ENCODE results near the gene DIRAS3.

The DIRAS3 gene

DNA sequence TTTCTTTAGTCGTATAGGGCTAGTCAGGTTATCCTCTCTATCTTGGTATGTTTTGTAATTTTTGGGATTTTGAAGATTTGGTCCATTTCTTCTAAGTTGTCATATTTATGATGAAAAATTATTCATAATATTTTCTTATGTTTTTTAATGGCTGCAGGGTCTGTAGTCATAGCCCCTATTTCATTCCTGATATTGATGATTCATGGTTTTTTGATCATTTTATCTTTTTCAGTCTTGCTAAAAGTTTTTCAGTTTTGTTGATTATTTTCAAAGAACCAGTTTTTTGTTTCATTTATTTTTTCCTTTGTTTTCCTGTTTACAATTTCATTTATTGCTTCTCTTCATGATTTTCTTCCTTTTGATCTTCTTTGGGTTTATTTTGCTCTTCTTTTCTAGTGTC is 50.2 kb downstream of the DIRAS3 start:
- Histone ChIP-seq H3K9ac (no peak overlapping the region), H2AFZ (ENCODE audit: low read depth) (no peak overlapping the region), H3K79me2 (ENCODE audit: insufficient read depth, low read depth) (no peaks in the 10 kb centered on the region), H3K27me3 (ENCODE audit: insufficient read depth, low read depth) (no peaks in the 10 kb centered on the region), H3K4me2 (no peak overlapping the region), H3K27ac (no peak overlapping the region), H3K4me3 (IDR thresholded peaks at IDR 0.05; ENCODE audit: insufficient read depth, low read depth, low read length) (no peak overlapping the region), H4K20me1 (ENCODE audit: insufficient read depth) (no peaks in the 10 kb centered on the region), H3K36me3 (ENCODE audit: insufficient read depth) (no peaks in the 10 kb centered on the region), H3K4me1 (ENCODE audit: low read depth, poor library complexity, severe bottlenecking) (no peaks in the 10 kb centered on the region)
- TF ChIP-seq, protein P1, sequence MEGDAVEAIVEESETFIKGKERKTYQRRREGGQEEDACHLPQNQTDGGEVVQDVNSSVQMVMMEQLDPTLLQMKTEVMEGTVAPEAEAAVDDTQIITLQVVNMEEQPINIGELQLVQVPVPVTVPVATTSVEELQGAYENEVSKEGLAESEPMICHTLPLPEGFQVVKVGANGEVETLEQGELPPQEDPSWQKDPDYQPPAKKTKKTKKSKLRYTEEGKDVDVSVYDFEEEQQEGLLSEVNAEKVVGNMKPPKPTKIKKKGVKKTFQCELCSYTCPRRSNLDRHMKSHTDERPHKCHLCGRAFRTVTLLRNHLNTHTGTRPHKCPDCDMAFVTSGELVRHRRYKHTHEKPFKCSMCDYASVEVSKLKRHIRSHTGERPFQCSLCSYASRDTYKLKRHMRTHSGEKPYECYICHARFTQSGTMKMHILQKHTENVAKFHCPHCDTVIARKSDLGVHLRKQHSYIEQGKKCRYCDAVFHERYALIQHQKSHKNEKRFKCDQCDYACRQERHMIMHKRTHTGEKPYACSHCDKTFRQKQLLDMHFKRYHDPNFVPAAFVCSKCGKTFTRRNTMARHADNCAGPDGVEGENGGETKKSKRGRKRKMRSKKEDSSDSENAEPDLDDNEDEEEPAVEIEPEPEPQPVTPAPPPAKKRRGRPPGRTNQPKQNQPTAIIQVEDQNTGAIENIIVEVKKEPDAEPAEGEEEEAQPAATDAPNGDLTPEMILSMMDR (conservative IDR thresholded peaks at IDR 0.05; ENCODE audit: low read depth, low read length) = no peak

DNA sequence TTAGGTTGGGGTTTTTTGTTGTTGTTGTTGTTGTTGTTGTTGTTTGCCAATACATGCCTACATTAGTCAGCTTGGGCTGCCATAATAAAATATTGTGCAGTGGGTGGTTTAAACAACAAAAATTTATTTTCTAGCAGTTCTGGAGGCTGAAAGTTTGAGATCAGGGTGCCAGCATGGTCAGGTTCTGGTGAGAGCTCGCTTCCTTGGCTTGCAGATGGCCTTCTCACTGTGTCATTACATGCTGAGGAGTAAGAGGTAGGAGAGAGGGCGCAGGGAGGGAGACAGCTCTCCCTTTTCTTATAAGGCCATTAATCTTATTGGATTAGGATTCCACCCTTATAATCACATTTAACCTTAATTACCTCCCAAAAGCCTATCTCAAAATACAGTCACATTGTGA is 52.7 kb downstream of the DIRAS3 start:
- Histone ChIP-seq H3K27ac (no peak overlapping the region), H3K4me2 (no peak overlapping the region), H3K36me3 (ENCODE audit: insufficient read depth) (no peaks in the 10 kb centered on the region)

More for the DNA sequence above, 52.7 kb downstream of the DIRAS3 start:
- H3K79me2 ChIP-seq (ENCODE audit: insufficient read depth, low read depth) = no peaks in the 10 kb centered on the region
- no peak overlapping the region for H2AFZ ChIP-seq (ENCODE audit: low read depth)
- no peak overlapping the region for H3K9ac ChIP-seq
- TF ChIP-seq, protein P1 (conservative IDR thresholded peaks at IDR 0.05; ENCODE audit: low read depth, low read length) = no peak
- H3K4me3 ChIP-seq (IDR thresholded peaks at IDR 0.05; ENCODE audit: insufficient read depth, low read depth, low read length) = no peak overlapping the region
- H3K4me1 ChIP-seq (ENCODE audit: low read depth, poor library complexity, severe bottlenecking) = no peaks in the 10 kb centered on the region
- no peaks in the 10 kb centered on the region for H4K20me1 ChIP-seq (ENCODE audit: insufficient read depth)
- H3K27me3 ChIP-seq (ENCODE audit: insufficient read depth, low read depth) = no peaks in the 10 kb centered on the region
